HG02588 (cell line): Measurements from ENCODE around the gene RMI1.
A peak's percentile ranks its signal among the peaks of the same experiment; 100 is the strongest.

Experiments used
- ATAC-seq: cut with Tn5 transposase; IDR thresholded peaks from one replicate; pipeline ENCODE4 v1.9.1; 2021; ENCODE audit warnings: mild to moderate bottlenecking, moderate library complexity; ENCODE audit not compliant: unreplicated experiment

The RMI1 gene

GRCh38 chr9:83967073-83967472 is 13.5 kb upstream of the RMI1 start:
- no peak for ATAC-seq

- ATAC-seq = no peak
These were observed 11.0 kb upstream of the RMI1 start for GRCh38 chr9:83969602-83970001.

- ATAC-seq = no peak
These were observed 9.1 kb upstream of the RMI1 start for GRCh38 chr9:83971485-83971884.

GRCh38 chr9:83972286-83972685 is 8.3 kb upstream of the RMI1 start:
- no peak for ATAC-seq

- no peak for ATAC-seq
These were observed 5.3 kb upstream of the RMI1 start for GRCh38 chr9:83975300-83975699.

- ATAC-seq = no peak
These were observed 4.2 kb upstream of the RMI1 start for GRCh38 chr9:83976372-83976771.

- ATAC-seq = no peak
These were observed 3.4 kb upstream of the RMI1 start for GRCh38 chr9:83977196-83977595.

GRCh38 chr9:83978992-83979811 is 1.4 kb upstream of the RMI1 start:
- ATAC-seq = no peak

GRCh38 chr9:83979812-83980394 is 702 bp upstream of the RMI1 start, which contains the start of gene HNRNPK:
TSS of gene HNRNPK (minus strand) at chr9:83980215. CDS start at chr9:83978252, 1,963 bp downstream.
- ATAC-seq = peak; percentile 87

- ATAC-seq = no peak
These were observed 694 bp downstream of the RMI1 start for GRCh38 chr9:83981126-83981871.

- ATAC-seq = no peak
These were observed 5.6 kb downstream of the RMI1 start for GRCh38 chr9:83986195-83986594.

GRCh38 chr9:83986765-83987401 is 6.3 kb downstream of the RMI1 start:
- no peak for ATAC-seq

- no peak for ATAC-seq
These were observed 6.8 kb downstream of the RMI1 start for GRCh38 chr9:83987402-83987791.

GRCh38 chr9:83988411-83988810 is 7.8 kb downstream of the RMI1 start:
- no peak for ATAC-seq

- no peak for ATAC-seq
These were observed 10.8 kb downstream of the RMI1 start for GRCh38 chr9:83991355-83991754.

- no peak for ATAC-seq
These were observed 11.8 kb downstream of the RMI1 start for GRCh38 chr9:83992407-83992806.

GRCh38 chr9:83992901-83993300 is 12.3 kb downstream of the RMI1 start:
- ATAC-seq = no peak

GRCh38 chr9:83996126-83996525 is 15.5 kb downstream of the RMI1 start:
- ATAC-seq = no peak

GRCh38 chr9:83999141-83999918 is 18.7 kb downstream of the RMI1 start:
- ATAC-seq = no peak

- no peak for ATAC-seq
These were observed 19.6 kb downstream of the RMI1 start for GRCh38 chr9:84000186-84000585.

- ATAC-seq = no peak
These were observed 21.0 kb downstream of the RMI1 start for GRCh38 chr9:84001621-84002020.
